ENCODE measurements around the gene DNAH6.
"Not testable (repeated sequence)": the region's sequence is repeated elsewhere in the genome, so short reads cannot be mapped to it uniquely, and the experiment has no call there.

Gene DNAH6

GRCh38 chr2:84865181-84865783 lies 349.0 kb downstream of the DNAH6 start:
- Histone ChIP-seq H3K27ac (ENCODE audit: low read depth, low read length) (no peak overlapping the region), H3K4me1 (ENCODE audit: insufficient read depth, low read length) (no peaks in the 10 kb centered on the region), H3K9ac (ENCODE audit: low read length) (no peak overlapping the region), H3K36me3 (ENCODE audit: insufficient read depth, low read length) (no peaks in the 10 kb centered on the region), H3K27me3 (ENCODE audit: control insufficient read depth in 1 of 2, insufficient read depth in 2 of 2, low read length in 2 of 2) (no peaks in the 10 kb centered on the region), H3K4me3 (ENCODE audit: low read depth in 1 of 2, low read length in 2 of 2) (no peak overlapping the region), H3K9me3 (ENCODE audit: low read length) (no peaks in the 10 kb centered on the region)

DNA sequence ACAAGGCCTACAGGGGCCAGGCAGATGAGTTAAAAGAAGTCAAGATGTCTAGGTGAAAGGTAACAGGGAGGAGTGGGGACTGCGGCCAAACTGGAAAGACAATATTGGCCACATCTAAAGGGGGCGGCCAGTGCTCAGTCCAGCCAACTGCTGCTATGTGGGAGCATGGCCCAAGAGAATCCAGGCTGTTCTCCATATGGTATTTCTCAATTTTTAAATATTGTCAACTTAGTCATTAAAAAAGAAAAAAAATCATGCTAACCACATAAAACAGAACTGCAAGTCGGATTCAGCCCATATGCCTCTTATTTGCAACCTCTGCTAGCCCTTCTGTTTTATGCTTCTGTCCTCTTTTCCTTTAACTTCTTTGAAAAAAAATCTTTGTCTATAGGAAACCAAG lies 349.8 kb downstream of the DNAH6 start:
- Histone ChIP-seq H3K9me3 (ENCODE audit: low read length) (no peaks in the 10 kb centered on the region), H3K27me3 (ENCODE audit: control insufficient read depth in 1 of 2, insufficient read depth in 2 of 2, low read length in 2 of 2) (no peaks in the 10 kb centered on the region), H3K27ac (ENCODE audit: low read depth, low read length) (no peak overlapping the region), H3K4me3 (ENCODE audit: low read depth in 1 of 2, low read length in 2 of 2) (no peak overlapping the region), H3K36me3 (ENCODE audit: insufficient read depth, low read length) (no peaks in the 10 kb centered on the region), H3K4me1 (ENCODE audit: insufficient read depth, low read length) (no peaks in the 10 kb centered on the region), H3K9ac (ENCODE audit: low read length) (no peak overlapping the region)

- not testable (repeated sequence) for H3K9me3 ChIP-seq (ENCODE audit: low read length); H3K4me3 ChIP-seq (ENCODE audit: low read depth in 1 of 2, low read length in 2 of 2); H3K36me3 ChIP-seq (ENCODE audit: insufficient read depth, low read length); H3K27me3 ChIP-seq (ENCODE audit: control insufficient read depth in 1 of 2, insufficient read depth in 2 of 2, low read length in 2 of 2); H3K9ac ChIP-seq (ENCODE audit: low read length); H3K27ac ChIP-seq (ENCODE audit: low read depth, low read length); H3K4me1 ChIP-seq (ENCODE audit: insufficient read depth, low read length)
Measured at GRCh38 chr2:84868327-84868726, 352.0 kb downstream of the DNAH6 start.

All from muscle layer of colon (tissue), 2 donors.